Activated CD8-positive, alpha-beta memory T cell treated with anti-CD3 and anti-CD28 coated beads, Interleukin-2, amount 50 U/mL, for 1 hour (primary cell): Measurements from ENCODE around the gene MCMBP.
A peak's percentile ranks its signal among the peaks of the same experiment; 100 is the strongest.
"Not testable (repeated sequence)": the region's sequence is repeated elsewhere in the genome, so short reads cannot be mapped to it uniquely, and the experiment has no call there.

Experiments used
- DNase-seq: peaks from one replicate; pipeline ENCODE4 v3.0.0-alpha.2; 2020; ENCODE audit errors: extremely low read depth

The MCMBP gene

DNA sequence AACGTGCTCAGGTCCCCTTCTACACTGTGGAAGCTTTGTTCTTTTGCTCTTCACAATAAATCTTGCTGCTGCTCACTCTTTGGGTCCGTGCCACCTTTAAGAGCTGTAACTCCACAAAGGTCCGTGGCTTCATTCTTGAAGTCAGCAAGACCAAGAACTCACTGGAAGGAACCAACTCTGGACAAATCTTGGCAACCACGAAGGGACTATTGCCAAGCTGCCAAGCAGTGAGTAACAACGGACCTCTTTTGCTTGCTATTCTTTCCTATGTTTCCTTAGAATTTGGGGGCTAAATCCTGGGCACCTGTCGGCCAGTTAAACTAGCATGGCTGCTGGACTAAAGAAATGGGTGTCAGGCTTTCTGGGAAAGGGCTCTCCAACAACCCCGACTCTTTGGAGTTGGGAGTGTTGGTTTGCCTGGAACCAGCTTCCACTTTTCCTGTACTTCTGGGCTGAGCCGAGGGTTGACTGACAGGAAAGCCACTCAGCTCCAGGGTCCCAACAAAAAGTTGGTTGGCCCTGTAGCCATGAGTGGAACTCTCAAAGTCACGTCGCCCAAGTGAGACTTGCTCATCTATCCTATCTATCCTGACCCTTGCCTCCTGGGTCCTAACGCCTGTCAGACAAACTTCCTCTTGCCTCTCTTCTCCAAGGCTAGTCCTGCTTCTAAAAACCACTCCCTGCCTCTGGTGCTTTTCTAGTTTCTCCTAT, 11.4 kb upstream of the MCMBP start:
- not testable (repeated sequence) for DNase-seq

DNA sequence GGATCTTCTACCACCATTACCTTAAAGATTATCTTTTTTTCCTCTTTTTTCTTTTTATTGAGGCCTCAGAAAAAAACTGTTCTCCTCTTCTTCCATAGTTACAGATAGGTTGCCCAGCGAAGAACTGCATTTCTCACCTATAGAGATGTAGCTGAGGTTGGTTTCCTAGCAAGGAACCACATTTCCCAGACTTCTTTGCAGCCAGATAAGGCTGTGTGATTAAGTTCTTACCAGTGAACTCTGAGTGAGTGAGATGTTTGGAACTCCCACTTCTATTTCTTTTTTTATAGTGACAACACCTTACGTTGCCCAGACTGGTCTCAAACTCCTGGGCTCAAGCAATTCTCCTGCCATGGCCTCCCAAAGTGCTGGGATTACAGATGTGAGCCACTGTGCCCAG, 5.9 kb upstream of the MCMBP start:
- no peak for DNase-seq

DNA sequence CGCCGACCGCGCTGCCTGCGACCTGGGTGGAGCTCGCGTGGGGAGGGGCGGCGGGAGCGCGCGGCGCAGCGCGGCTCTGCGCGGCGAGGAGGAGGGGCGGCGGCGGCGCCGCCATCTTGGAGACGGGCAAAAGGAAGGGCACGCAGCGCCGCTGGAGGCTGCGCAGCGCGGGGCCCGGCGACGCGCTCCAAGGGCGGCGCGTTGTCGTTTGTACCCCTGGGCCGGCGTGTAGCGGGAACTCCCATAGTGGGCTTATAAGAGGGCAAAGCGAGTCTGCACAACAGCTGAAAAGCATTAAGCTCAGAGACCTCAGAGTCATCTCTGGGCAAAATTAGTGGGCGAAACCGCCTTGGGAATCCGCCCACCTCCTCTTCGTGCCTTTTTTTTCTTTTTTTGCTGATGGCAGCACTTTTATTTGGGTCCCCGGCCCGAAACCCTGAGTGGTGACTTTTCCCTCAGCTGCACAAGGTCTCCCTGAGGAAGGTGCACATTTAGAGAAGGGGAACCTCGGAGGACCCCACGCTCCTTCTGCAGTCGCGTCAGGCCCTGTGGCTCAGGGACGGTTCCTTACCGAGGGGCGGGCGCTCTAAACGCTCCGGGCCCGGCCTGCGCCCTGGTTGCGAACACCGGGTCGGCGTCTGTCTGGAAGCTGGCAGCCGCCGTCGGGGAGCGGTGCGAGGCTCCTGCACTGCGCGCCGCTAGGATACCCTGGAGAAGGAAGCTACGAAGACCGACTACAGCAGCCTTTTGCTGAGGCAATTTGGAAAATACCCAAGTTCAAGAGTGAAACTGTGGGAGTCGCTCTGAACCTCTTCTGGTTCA, 428 bp upstream of the MCMBP start:
- peak; percentile 56 for DNase-seq

DNA sequence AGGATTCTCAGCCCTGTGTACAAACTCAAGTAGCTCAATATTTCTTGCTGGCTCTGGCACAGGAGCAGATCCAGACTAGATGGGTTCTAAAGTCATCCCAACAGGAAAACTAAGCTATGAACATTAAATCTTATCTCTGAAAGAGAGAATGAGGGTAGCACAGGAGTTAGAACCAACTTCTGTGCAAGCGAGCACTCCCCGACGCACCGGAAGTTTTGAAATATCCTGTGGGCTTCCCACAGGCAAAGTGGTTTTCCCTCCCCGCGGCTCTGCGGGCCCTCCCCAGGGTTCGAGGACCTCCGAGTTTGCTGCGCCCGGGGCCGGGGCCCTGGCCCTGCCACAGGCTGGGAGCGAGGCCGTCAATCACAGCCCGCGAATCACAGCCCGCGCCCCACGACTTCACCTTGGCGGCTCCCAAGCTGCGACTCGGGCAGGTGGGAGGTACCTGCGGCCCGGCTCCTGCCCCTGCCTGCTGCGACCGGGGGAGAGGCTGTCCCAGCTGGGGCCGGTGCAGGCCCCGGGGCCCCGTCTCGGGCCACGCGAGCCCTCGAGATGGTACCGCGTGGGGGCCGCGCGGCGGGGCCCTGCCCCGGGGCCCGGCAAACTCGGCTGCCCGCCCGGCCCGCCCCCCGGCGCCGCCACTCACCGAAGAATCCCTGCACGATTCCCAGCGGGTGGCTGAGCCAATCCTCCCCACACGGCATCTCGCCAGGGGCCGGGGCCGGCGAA, 598 bp downstream of the MCMBP start:
- DNase-seq, result no peak

DNA sequence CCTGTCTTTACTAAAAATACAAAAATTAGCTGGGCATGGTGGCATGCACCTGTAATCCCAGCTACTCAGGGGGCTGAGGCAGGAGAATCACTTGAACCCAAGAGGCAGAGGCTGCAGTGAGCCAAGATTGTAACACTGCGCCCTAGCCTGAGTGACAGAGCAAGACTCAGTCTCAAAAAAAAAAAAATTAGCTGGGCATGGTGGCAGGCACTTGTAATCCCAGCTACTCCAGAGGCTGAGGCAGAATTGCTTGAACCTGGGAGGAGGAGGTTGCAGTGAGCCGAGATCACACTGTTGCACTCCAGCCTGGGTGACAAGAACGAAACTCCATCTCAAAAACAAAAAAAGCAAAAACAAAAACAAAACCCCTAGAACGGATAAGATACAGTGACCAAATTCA, 3.2 kb downstream of the MCMBP start:
- DNase-seq, result not testable (repeated sequence)

DNA sequence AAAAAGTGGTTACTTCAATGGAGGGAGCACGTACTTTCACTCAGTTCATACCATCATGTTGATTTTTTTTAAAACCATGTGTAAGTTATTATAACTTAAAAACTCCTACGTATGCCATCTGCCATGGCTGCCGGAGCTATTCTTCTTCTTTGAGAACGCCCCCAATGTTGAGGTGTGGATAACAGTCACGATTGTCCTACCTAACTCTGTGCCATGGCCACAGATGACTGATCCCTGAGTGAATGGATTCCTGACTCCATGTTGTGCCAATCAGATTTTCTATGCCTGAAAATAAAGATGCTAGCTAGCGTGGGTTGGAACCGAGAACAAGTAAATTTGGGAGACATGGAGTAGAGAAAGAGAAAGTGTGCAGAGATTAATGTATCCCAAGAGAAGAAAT, 5.3 kb downstream of the MCMBP start:
- no peak for DNase-seq

DNA sequence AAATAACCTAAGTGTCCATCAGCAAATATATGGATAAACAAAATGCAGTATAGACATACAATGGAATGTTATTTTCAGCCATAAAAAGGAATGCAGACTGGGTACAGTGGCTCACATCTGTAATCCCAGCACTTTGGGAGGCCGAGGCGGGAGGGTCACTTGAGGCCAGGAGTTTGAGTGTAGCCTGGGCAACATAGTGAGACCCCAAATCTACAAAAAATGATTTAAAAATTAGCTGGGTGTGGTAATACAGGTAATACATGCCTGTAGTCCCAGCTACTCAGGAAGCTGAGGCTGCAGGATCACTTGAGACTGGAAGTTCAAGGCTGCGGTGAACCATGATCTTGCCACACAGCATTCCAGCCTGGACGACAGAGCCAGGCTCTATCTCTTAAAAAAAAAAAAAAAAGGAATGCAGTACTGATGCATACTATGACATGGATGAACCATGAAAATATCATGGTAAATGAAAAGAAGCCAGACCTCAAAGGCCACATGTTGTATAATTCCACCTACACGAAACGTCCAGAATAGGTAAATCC, 6.9 kb downstream of the MCMBP start:
- no peak for DNase-seq

DNA sequence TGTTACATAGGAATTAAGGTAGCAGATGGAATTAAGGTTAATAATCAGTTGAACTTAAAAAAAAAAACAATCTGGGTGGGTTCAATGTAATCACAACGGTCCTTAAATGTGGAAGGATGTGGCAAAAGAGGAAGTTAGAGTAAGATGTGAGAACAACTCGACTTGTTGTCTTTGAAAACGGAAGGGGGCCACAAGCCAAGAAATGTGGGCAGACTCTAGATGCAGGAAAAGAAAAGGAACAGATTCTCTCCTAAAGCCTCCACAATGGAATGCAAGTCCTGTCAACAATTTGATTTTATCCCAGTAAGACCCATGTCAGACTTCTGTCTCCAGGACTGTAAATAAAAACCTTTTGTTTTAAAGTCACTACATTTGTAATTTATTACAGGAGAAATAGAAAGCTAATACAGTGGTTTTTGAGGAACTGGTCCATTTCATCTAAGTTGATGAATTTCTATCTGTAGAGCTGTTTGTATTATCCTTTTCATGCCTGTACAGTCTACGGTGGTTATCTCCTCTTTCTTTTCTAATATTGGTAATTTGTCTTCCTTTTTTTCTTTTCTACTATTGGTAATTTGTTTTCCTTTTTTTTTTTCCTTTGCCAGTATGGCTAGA, 8.6 kb downstream of the MCMBP start:
- DNase-seq, result no peak

DNA sequence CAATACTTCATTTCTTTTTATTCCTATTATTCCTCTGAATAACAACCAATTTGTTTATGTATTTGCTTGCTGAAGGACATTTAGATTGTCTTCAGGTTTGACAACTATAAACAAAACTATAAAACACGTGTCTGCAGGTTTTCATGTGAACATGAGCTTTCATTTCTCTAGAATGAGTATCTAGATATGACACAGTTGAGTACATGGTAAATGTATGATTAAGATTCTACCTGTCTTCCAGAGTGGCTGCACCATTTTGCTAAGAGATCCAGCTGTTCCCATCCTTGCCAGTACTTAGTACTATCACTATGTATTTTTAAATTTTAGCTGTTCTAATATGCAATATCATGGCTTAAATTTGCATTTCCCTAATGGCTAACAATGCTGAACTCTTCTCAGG, 10.1 kb downstream of the MCMBP start:
- DNase-seq, result no peak

DNA sequence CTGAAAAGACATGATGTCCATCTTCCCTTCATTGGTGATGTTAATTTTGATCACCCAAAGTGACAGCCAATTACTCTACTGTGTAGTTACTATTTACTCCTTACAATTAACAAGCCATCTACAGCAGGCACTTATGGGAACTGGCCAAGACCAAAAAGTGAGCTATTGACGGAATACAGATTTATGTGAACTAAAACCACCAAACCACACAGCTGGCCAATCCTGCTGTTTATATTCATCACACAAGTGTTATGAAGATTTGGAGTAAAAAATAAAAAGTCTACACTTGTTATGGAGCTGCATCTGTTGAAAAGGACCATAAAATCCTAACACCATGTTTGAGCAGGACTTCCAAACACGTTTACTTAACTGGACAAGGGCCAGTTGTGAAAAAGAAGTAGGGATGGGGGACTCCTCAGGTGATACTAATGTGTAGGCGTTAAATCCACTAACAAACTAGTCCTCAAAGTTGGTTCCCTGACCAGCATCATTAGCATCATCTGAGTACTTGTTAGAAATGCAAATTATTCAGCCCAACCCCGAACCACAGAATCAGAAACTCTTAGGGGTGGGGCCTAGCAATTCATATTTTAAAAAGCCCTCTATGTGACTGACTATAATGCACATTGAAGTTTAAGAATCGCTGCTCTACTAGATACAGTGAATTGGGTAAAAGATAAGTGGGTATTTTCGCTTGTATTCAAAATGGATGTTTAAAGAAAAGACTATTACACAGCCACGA, 11.6 kb downstream of the MCMBP start:
- no peak for DNase-seq

DNA sequence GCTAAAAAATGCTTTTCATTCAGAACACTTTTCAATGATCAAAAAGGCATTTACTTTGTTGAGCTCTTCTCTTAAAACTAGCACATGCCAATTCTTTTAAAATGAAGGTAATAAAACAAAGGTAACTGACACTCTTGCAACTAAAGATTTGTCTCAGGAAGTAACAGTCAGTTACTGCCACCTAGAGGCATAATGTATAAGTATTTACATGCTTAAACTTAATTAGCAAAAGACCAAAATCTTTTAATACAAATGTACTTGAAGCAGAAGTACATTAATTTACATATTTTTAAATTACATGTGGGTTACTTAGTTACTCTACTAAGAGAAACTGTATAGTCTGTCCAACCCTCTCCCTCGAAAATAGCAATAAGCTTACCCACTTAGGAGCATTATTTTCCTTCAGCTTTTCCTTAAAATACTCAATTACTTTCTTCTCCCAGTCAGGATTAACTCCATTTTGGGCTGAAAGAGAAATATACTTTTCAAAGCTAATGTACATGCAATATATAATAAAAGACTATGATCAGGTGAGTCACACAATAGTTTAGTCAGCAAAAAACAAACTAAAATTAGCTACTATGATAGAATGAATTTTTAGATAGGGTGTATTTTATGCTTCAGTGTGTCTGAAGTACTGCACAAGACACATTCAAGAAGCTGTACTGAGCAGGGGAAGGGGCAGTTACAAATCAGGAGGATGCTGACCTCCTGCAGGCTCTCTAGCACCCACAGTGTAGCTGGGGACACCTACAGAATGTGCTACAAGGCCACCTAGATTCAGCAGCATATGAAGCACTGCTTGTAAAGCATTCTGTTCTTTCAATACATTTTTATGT, 13.0 kb downstream of the MCMBP start:
- DNase-seq, result no peak

DNA sequence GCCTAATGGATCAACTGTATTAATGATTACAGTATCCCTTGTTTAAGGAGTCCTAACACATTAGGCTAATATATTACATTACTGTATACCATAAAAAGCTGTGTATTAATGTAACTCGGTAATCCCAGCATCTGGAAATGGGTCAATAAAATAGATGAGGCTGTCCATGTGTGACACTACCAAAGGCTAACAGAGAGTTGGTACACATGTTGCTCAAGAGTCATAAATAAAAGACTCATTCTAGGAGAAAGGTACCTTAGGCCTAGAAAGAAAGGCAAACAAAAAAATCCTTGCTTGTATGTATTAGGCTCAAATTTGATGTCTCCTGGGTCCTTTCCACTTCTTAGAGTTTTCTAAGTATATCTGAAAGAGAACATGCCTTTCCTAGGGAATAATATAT, 14.6 kb downstream of the MCMBP start:
- no peak for DNase-seq

DNA sequence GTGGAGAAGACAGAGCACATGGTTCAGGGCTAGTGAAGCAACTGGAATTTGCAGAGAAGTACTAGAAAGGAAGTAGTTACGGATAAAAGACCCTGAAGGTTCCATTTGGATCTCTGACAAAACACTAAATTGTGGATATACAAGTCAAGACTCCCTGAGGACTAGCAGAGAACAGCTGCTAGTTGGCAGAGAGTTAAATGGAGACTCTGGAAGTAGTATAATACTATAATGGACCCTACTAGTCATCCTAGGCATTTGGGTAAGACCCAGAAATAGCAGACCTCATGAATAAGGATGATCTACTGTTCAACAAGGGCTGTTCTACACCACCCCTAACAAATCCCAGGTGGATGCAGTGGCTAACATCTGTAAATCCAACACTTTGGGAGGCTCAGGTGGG, 19.1 kb downstream of the MCMBP start:
- no peak for DNase-seq

DNA sequence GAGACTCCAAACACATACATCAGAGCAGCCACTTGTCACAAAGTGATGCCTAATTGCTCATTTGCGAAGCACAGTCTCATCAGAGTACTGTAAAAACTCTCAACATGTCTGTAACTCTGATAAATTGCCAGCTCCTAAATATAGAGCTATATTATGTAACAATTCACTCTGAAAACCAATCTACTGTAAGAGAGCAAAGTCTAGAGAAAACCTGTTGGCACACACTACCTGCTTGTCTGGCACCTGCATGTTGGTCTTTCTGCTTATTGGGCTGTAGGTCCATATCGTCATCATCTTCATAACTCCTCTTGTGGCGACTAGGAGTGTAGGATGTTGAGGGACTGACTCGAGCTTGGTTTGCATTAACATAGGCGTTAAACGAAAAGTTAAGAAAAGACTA, 19.8 kb downstream of the MCMBP start:
- DNase-seq, result no peak

DNA sequence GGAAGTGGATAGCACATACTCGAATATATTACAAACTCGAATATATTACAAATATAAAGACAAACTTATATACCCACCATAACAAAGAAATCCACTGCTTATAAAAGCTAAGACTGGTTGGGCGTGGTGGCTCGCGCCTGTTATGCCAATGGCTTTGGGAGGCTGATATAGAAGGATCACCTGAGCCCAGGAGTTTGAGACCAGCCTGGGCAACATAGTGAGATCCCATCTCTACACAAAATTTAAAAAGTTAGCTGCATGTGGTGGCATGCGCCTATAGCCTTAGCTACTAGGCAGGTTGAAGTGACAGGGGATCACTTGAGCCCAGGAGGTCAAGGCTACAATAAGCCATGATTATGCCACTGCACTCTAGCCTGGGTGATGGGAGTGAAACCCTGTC, 20.4 kb downstream of the MCMBP start:
- no peak for DNase-seq

DNA sequence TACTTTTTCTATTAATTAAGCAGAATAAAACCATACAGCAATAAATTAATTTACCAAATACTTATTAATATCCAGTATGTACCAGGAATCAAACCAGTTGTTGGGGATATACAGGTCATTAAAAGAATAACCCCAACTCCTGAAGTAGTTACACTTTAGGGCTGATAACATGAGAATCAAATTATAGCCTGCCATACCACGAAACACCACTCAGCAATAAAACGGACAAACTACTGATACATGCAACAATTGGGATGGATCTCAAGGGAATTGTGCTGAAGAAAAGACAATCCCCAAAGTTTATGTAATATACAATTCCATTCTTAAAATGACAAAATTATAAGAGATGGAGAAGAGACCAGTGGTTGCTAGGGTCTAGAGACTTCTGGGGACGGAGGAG, 22.7 kb downstream of the MCMBP start:
- DNase-seq, result no peak

DNA sequence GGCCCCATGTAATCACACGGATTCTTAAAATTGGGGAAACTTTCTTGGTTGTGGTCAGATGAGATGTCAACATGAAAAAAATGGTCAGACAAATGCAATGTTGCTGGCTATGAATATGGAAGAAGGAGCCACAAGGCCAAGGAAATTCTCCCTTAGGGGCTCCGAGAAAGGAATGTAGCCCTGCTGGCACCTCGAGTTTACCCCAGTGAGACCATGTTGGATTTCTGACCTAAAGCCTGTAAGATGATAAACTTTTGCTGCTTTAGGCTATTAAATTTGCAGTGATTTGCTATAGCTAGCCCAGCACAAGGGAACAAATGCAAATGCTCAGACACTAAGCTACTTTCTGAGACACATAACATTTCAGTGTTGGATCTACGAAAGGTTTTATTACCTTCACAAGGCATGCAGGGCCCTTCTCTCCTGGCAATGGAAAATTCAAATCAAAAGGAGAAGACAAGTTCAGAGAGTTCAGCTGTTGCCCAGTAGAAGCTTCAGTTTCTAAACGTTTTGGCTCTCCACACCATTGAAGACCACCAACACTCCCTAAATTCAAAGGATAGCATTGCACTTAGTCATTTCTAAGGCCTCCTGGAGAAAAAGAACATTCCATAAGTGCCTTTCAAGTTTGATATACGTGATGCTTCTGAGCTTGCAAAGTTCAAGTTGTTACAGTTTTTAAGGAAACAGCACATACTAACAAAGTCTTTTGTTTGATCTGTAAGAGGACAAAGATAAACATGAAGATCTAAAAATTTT, 23.4 kb downstream of the MCMBP start:
- DNase-seq, result no peak

DNA sequence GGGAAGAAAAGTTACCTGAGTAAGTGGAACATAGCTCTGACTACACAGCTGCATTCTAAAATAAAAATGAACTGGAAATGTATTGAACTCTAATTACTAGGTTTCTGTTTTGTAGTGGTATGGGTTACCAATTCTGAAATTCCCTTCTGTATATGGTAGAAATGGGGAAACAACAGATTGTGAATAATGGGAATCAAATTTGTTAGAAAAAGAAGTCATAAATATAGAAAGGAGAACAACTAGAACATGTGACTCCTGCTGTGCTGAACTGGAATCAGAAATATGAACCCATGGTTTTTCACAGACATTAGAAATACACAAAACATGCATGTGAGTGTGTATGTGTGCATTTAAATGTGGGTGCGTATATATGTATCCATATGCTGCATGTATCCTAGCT, 27.0 kb downstream of the MCMBP start:
- no peak for DNase-seq

DNA sequence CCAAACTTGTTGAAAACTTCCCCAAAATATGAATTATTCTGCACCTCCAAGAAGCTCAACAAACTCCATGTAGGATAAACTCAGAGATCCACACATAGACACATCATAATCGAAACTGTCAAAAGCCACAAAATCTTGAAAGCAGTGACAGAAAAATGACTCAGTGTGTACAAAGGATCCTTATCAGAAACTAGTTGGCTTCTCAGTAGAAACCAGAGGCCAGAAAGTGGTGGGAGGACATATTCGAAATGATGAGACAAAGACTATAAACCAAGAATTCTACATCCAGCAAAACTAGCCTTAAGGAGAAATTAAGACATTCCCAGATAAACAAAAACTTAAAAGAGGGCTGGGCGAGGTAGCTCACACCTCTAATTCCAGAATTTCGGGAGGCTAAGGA, 38.5 kb downstream of the MCMBP start:
- no peak for DNase-seq

DNA sequence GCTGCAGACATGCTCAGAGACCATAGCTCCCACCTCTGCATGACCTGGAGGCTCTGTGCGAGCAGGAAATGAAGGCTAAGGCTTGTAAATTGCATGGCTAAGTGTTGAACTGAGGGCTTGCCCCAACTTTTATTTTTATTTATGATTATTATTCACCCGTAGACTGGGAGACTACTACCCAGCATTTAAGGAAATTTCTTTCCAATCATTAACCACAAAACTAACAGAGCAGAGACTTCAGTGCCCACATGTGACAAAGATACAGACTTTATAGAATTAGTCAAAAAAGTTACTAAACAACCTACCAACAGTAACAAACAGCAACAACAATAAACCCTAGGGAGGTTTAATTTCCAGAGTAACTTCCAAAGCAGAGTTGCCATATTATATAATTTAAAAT, 39.7 kb downstream of the MCMBP start:
- DNase-seq, result no peak
